ENCODE results near the gene SLC40A1.

SLC40A1 gene

GRCh38 chr2:189542145-189542882 lies 38.3 kb downstream of the SLC40A1 start:
- in situ Hi-C loops (cut with MboI; ENCODE audit: low sequenced_read_pairs): no loop called here

- in situ Hi-C loops (cut with MboI; ENCODE audit: low sequenced_read_pairs): no loop called here
These were observed 39.0 kb downstream of the SLC40A1 start for GRCh38 chr2:189541591-189541990.

- in situ Hi-C loops (cut with MboI; ENCODE audit: low sequenced_read_pairs): no loop called here
These were observed 40.0 kb downstream of the SLC40A1 start for GRCh38 chr2:189540551-189540950.

- in situ Hi-C loops (cut with MboI; ENCODE audit: low sequenced_read_pairs): no loop called here
These were observed 42.2 kb downstream of the SLC40A1 start for GRCh38 chr2:189538402-189538801.

GRCh38 chr2:189536830-189537229 lies 43.8 kb downstream of the SLC40A1 start:
- in situ Hi-C loops (cut with MboI; ENCODE audit: low sequenced_read_pairs): no loop called here

GRCh38 chr2:189534854-189535832 lies 45.4 kb downstream of the SLC40A1 start:
- in situ Hi-C loops (cut with MboI; ENCODE audit: low sequenced_read_pairs): no loop called here

GRCh38 chr2:189533288-189534035 lies 47.1 kb downstream of the SLC40A1 start:
- in situ Hi-C loops (cut with MboI; ENCODE audit: low sequenced_read_pairs): no loop called here

- in situ Hi-C loops (cut with MboI; ENCODE audit: low sequenced_read_pairs): no loop called here
These were observed 49.5 kb downstream of the SLC40A1 start for GRCh38 chr2:189530965-189531637.

- in situ Hi-C loops (cut with MboI; ENCODE audit: low sequenced_read_pairs): no loop called here
These were observed 52.0 kb downstream of the SLC40A1 start for GRCh38 chr2:189528617-189529016.

- in situ Hi-C loops (cut with MboI; ENCODE audit: low sequenced_read_pairs): no loop called here
These were observed 52.6 kb downstream of the SLC40A1 start for GRCh38 chr2:189527812-189528592.

GRCh38 chr2:189527041-189527750 lies 53.4 kb downstream of the SLC40A1 start:
- in situ Hi-C loops (cut with MboI; ENCODE audit: low sequenced_read_pairs): no loop called here

- in situ Hi-C loops (cut with MboI; ENCODE audit: low sequenced_read_pairs): no loop called here
These were observed 54.3 kb downstream of the SLC40A1 start for GRCh38 chr2:189526241-189526640.

GRCh38 chr2:189524746-189525145 lies 55.8 kb downstream of the SLC40A1 start:
- in situ Hi-C loops (cut with MboI; ENCODE audit: low sequenced_read_pairs): no loop called here

- in situ Hi-C loops (cut with MboI; ENCODE audit: low sequenced_read_pairs): no loop called here
These were observed 58.0 kb downstream of the SLC40A1 start for GRCh38 chr2:189522435-189523151.

- in situ Hi-C loops (cut with MboI; ENCODE audit: low sequenced_read_pairs): no loop called here
These were observed 58.7 kb downstream of the SLC40A1 start for GRCh38 chr2:189521699-189522434.

- in situ Hi-C loops (cut with MboI; ENCODE audit: low sequenced_read_pairs): no loop called here
These were observed 60.8 kb downstream of the SLC40A1 start for GRCh38 chr2:189519631-189520387.

All from HL-60/S4 (cell line).